Body of pancreas (tissue), 4 donors: Measurements from ENCODE around the gene DMRT2.

Experiments
- CTCF ChIP-seq, 7 experiments: fragments of 450-650 bp in 4 of 7; fragments of 200-600 bp in 3 of 7; sonication (generic) in 3 of 7; IDR thresholded peaks; one replicate each; pipeline ENCODE4 v1.5.1; 2016 to 2019; ENCODE audit warnings: antibody characterized with exemption in 7 of 7
- POLR2A ChIP-seq, 3 donors: fragments of 450-650 bp; IDR thresholded peaks; one replicate each; pipeline ENCODE4 v1.6.1; 2016; ENCODE audit warnings: antibody characterized with exemption in 3 of 3, mild to moderate bottlenecking in 2 of 3

GRCh38 chr9:1087120-1087881 lies 37.1 kb downstream of the DMRT2 start:
- TF ChIP-seq CTCF (IDR thresholded peaks at IDR 0.05) (no peak), POLR2A (IDR thresholded peaks at IDR 0.05) (no peak)
